ENCODE data around the gene ZNF652.
A peak's percentile ranks its signal among the peaks of the same experiment; 100 is the strongest.

ZNF652 gene

DNA sequence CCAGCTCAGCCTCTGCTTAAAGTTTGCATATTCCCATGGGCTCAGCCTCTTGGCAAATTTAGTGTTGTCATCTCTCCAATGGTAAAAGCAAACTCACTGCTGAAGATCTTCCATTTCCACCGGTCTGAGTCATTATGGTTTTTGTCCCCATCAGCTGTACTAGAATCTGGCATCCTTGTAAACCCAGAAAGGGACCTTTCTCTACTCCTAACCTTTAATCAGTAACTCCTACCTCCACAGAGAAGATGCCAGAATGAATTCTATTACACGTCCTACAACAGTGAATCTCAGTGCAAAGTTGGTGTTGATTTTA, 45.8 kb downstream of the ZNF652 start:
- TF ChIP-seq, protein P1, sequence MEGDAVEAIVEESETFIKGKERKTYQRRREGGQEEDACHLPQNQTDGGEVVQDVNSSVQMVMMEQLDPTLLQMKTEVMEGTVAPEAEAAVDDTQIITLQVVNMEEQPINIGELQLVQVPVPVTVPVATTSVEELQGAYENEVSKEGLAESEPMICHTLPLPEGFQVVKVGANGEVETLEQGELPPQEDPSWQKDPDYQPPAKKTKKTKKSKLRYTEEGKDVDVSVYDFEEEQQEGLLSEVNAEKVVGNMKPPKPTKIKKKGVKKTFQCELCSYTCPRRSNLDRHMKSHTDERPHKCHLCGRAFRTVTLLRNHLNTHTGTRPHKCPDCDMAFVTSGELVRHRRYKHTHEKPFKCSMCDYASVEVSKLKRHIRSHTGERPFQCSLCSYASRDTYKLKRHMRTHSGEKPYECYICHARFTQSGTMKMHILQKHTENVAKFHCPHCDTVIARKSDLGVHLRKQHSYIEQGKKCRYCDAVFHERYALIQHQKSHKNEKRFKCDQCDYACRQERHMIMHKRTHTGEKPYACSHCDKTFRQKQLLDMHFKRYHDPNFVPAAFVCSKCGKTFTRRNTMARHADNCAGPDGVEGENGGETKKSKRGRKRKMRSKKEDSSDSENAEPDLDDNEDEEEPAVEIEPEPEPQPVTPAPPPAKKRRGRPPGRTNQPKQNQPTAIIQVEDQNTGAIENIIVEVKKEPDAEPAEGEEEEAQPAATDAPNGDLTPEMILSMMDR (IDR thresholded peaks at IDR 0.05; ENCODE audit: poor library complexity, severe bottlenecking) = no peak
- H3K27ac ChIP-seq (ENCODE audit: poor library complexity, severe bottlenecking) = no peak overlapping the region
- no peak for ATAC-seq (ENCODE audit: low read depth)
- no peaks in the 10 kb centered on the region for H3K27me3 ChIP-seq (ENCODE audit: insufficient read depth, poor library complexity, severe bottlenecking)
- no peak overlapping the region for H3K4me3 ChIP-seq (ENCODE audit: severe bottlenecking)
- DNase-seq (ENCODE audit: low spot score) = no peak
- H3K36me3 ChIP-seq (ENCODE audit: low read depth) = peaks cover 29% of the 10 kb centered on the region
- H3K4me1 ChIP-seq (ENCODE audit: insufficient read depth, poor library complexity, severe bottlenecking) = peaks cover 5% of the 10 kb centered on the region
- no peaks in the 10 kb centered on the region for H3K9me3 ChIP-seq (ENCODE audit: severe bottlenecking)

DNA sequence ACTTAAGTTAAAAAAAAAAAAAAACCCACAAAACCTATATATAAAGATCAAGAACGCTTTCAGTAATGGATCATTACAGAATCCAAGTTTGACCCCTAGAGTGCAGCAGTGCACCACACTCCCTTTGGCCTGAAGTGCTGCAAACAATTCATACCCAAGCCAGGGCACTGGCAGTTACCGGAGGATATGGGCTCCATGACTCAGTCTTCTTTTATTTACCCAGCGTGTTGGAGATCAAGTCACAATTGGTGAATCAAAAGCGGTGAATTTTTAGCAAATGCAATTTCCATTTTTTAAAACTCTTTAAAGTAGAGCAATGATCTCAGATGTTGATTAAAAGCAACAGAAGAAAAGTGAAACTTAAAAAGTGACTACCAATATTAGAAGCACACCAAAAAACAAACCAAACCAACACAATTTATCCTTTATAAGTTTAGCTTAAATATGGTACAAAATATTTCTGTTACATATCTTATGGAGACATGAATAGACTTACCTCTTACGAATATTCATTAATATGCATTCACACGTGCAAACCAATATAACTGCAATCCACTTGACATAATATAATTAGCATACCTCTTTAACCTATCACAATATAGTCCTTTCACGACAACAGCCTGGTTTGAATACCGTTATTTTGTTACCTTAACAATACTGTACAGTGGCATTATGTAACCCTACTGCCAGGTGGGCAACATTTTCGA, 46.3 kb downstream of the ZNF652 start:
- no peaks in the 10 kb centered on the region for H3K27me3 ChIP-seq (ENCODE audit: insufficient read depth, poor library complexity, severe bottlenecking)
- H3K27ac ChIP-seq (ENCODE audit: poor library complexity, severe bottlenecking) = no peak overlapping the region
- peak; percentile 79 for DNase-seq (ENCODE audit: low spot score)
- peaks cover 34% of the 10 kb centered on the region for H3K36me3 ChIP-seq (ENCODE audit: low read depth)
- H3K4me3 ChIP-seq (ENCODE audit: severe bottlenecking) = no peak overlapping the region
- peak; percentile 100 for ATAC-seq (ENCODE audit: low read depth)
- H3K9me3 ChIP-seq (ENCODE audit: severe bottlenecking) = no peaks in the 10 kb centered on the region
- H3K4me1 ChIP-seq (ENCODE audit: insufficient read depth, poor library complexity, severe bottlenecking) = peaks cover 5% of the 10 kb centered on the region
- TF ChIP-seq, protein P1 (IDR thresholded peaks at IDR 0.05; ENCODE audit: poor library complexity, severe bottlenecking) = peak; percentile 96

DNA sequence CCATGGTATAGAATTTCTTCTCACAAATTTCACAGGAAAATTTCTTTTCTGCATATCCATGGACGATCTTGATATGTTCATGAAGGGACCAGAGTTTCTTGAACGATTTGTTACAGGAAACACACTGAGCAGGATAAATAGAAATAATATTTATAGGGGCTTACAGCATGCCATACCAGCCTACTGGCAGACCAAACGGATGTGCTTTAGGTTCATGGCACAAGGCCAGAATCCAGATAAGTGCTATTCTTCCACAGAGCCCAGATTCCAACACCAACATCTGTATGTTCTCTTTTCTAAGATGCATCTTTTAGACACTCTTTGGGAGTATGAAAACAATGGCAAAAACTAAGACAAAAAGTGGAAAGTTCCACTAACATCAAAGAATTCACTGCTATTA, 49.3 kb downstream of the ZNF652 start:
- TF ChIP-seq, protein P1 (IDR thresholded peaks at IDR 0.05; ENCODE audit: poor library complexity, severe bottlenecking) = no peak
- H3K27me3 ChIP-seq (ENCODE audit: insufficient read depth, poor library complexity, severe bottlenecking) = no peaks in the 10 kb centered on the region
- no peaks in the 10 kb centered on the region for H3K9me3 ChIP-seq (ENCODE audit: severe bottlenecking)
- DNase-seq (ENCODE audit: low spot score) = no peak
- H3K4me3 ChIP-seq (ENCODE audit: severe bottlenecking) = no peak overlapping the region
- ATAC-seq (ENCODE audit: low read depth) = no peak
- no peak overlapping the region for H3K27ac ChIP-seq (ENCODE audit: poor library complexity, severe bottlenecking)
- H3K36me3 ChIP-seq (ENCODE audit: low read depth) = peaks cover 39% of the 10 kb centered on the region
- H3K4me1 ChIP-seq (ENCODE audit: insufficient read depth, poor library complexity, severe bottlenecking) = peaks cover 5% of the 10 kb centered on the region

DNA sequence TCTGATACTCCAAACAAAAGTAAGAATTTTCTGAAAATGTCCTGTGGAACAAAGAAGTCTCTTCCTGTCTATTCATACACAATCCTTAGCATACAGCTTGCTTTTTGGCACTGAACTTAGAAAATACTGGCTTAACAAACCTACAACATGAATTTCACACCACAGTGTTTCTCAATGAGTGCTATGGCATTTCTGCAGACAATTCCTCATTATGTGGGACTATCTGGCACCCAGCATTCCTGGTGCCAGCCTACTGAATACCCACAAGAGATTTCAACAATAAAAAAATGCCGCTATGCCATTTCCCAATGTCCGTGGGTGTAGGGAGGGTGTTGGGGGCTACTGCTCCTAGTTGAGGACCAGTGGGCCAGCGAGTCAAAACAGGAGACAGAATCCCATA, 62.1 kb downstream of the ZNF652 start:
- no peak for ATAC-seq (ENCODE audit: low read depth)
- no peaks in the 10 kb centered on the region for H3K27me3 ChIP-seq (ENCODE audit: insufficient read depth, poor library complexity, severe bottlenecking)
- H3K36me3 ChIP-seq (ENCODE audit: low read depth) = peaks cover 53% of the 10 kb centered on the region
- no peak overlapping the region for H3K27ac ChIP-seq (ENCODE audit: poor library complexity, severe bottlenecking)
- peaks cover 4% of the 10 kb centered on the region for H3K4me1 ChIP-seq (ENCODE audit: insufficient read depth, poor library complexity, severe bottlenecking)
- TF ChIP-seq, protein P1 (IDR thresholded peaks at IDR 0.05; ENCODE audit: poor library complexity, severe bottlenecking) = no peak
- no peak overlapping the region for H3K4me3 ChIP-seq (ENCODE audit: severe bottlenecking)
- DNase-seq (ENCODE audit: low spot score) = no peak
- H3K9me3 ChIP-seq (ENCODE audit: severe bottlenecking) = no peaks in the 10 kb centered on the region

GRCh38 chr17:49298371-49298976, 63.6 kb downstream of the ZNF652 start:
- H3K36me3 ChIP-seq (ENCODE audit: low read depth) = peaks cover 48% of the 10 kb centered on the region
- no peak overlapping the region for H3K4me3 ChIP-seq (ENCODE audit: severe bottlenecking)
- no peak for DNase-seq (ENCODE audit: low spot score)
- ATAC-seq (ENCODE audit: low read depth) = no peak
- no peak overlapping the region for H3K27ac ChIP-seq (ENCODE audit: poor library complexity, severe bottlenecking)
- no peaks in the 10 kb centered on the region for H3K9me3 ChIP-seq (ENCODE audit: severe bottlenecking)
- TF ChIP-seq, protein P1 (IDR thresholded peaks at IDR 0.05; ENCODE audit: poor library complexity, severe bottlenecking) = no peak
- H3K27me3 ChIP-seq (ENCODE audit: insufficient read depth, poor library complexity, severe bottlenecking) = no peaks in the 10 kb centered on the region
- no peaks in the 10 kb centered on the region for H3K4me1 ChIP-seq (ENCODE audit: insufficient read depth, poor library complexity, severe bottlenecking)
